Endothelial cell (in vitro differentiated cells): ENCODE data around the gene PGLYRP2. TPM values are rescaled to one million over a fixed set of nuclear protein-coding genes. Genes with fewer than 3 reads are reported as not detected.

Source experiments
- DNase-seq: peaks from one replicate; pipeline ENCODE4 v3.0.0; 2021; ENCODE audit warnings: low spot score
- H3K27ac Mint-ChIP-seq: one replicate; pipeline ENCODE4 v1.8.0; 2021; ENCODE audit warnings: mixed read lengths, inconsistent platforms; ENCODE audit not compliant: unreplicated experiment
- H3K27me3 Mint-ChIP-seq: one replicate; pipeline ENCODE4 v1.8.0; 2021; ENCODE audit warnings: mild to moderate bottlenecking, moderate library complexity, mixed read lengths, inconsistent platforms; ENCODE audit not compliant: unreplicated experiment
- H3K36me3 Mint-ChIP-seq: one replicate; pipeline ENCODE4 v1.8.0; 2021; ENCODE audit warnings: mild to moderate bottlenecking, low read depth, mixed read lengths, inconsistent platforms; ENCODE audit not compliant: unreplicated experiment
- H3K4me1 Mint-ChIP-seq: one replicate; pipeline ENCODE4 v1.8.0; 2021; ENCODE audit warnings: mild to moderate bottlenecking, mixed read lengths, inconsistent platforms; ENCODE audit not compliant: unreplicated experiment
- H3K4me3 Mint-ChIP-seq: one replicate; pipeline ENCODE4 v1.8.0; 2021; ENCODE audit warnings: mild to moderate bottlenecking, mixed read lengths, inconsistent platforms; ENCODE audit not compliant: unreplicated experiment
- H3K9me3 Mint-ChIP-seq: one replicate; pipeline ENCODE4 v1.8.0; 2021; ENCODE audit warnings: mixed read lengths, inconsistent platforms; ENCODE audit not compliant: unreplicated experiment
- CTCF ChIP-seq: fragments of 200-600 bp; sonication (generic); IDR thresholded peaks from one replicate; pipeline ENCODE4 v1.5.0; 2021; ENCODE audit warnings: antibody characterized with exemption; ENCODE audit not compliant: unreplicated experiment
- microRNA-seq: library from miRNA; unstranded; fragments of <30 nt; microRNA quantifications from one replicate; pipeline ENCODE4, GENCODE V29; 2020; ENCODE audit not compliant: unreplicated experiment
- total RNA-seq: library from RNA; stranded (reverse); fragmentation: NEBNext Ultra II Directional; extraction: Animal tissue kit (Norgen Biotek cat#: 25700); gene quantifications from one replicate; pipeline ENCODE4 v1.2.1, GENCODE V29; 2021; ENCODE audit not compliant: unreplicated experiment

Gene PGLYRP2
- total RNA-seq, 1 donor from 2014 or later, result not detected

- Mint-ChIP-seq H3K4me3 (peak overlapping the region; percentile 100), H3K36me3 (peaks cover 19% of the 10 kb centered on the region), H3K4me1 (peaks cover 18% of the 10 kb centered on the region), H3K9me3 (no peaks in the 10 kb centered on the region), H3K27ac (no peak overlapping the region), H3K27me3 (peaks cover 10% of the 10 kb centered on the region)
- no peak for TF ChIP-seq CTCF
- DNase-seq, result no peak
Measured at GRCh38 chr19:15419413-15420025, 59.8 kb downstream of the PGLYRP2 start.

Small RNA genes within 50 kb of the gene (microRNA-seq; reads per million reads assigned to microRNA genes)
- gene MIR1470, result not detected

Other genes starting within 250 kb of the PGLYRP2 start
- 1.6 TPM for gene EPHX3, start 247.1 kb downstream of the PGLYRP2 start, total RNA-seq
- 136 TPM for gene BRD4, start 147.0 kb downstream of the PGLYRP2 start, total RNA-seq
- 36.5 TPM for gene AKAP8, start 99.7 kb downstream of the PGLYRP2 start, total RNA-seq
- 160 TPM for gene AKAP8L, start 60.5 kb downstream of the PGLYRP2 start, total RNA-seq
- gene WIZ, start 29.5 kb downstream of the PGLYRP2 start, total RNA-seq, result 79.0 TPM
- 1.5 TPM for gene RASAL3, start 15.0 kb downstream of the PGLYRP2 start, total RNA-seq
- not detected for gene CYP4F22, start 29.0 kb upstream of the PGLYRP2 start, total RNA-seq
- not detected for gene CYP4F8, start 135.7 kb upstream of the PGLYRP2 start, total RNA-seq
- gene CYP4F3, start 161.4 kb upstream of the PGLYRP2 start, total RNA-seq, result not detected
- not detected for gene CYP4F12, start 193.6 kb upstream of the PGLYRP2 start, total RNA-seq
- gene OR10H2, start 248.5 kb upstream of the PGLYRP2 start, total RNA-seq, result not detected